ENCODE measurements around the gene FNIP2. TPM values are rescaled to one million over a fixed set of nuclear protein-coding genes. Genes with fewer than 3 reads are reported as not detected.
A peak's percentile ranks its signal among the peaks of the same experiment; 100 is the strongest.
"Not testable (repeated sequence)": the region's sequence is repeated elsewhere in the genome, so short reads cannot be mapped to it uniquely, and the experiment has no call there.

Gene FNIP2
- polyA plus RNA-seq, 3 donors from 2014 or later, result 2.2 to 4.6 (median 3.6) TPM

DNA sequence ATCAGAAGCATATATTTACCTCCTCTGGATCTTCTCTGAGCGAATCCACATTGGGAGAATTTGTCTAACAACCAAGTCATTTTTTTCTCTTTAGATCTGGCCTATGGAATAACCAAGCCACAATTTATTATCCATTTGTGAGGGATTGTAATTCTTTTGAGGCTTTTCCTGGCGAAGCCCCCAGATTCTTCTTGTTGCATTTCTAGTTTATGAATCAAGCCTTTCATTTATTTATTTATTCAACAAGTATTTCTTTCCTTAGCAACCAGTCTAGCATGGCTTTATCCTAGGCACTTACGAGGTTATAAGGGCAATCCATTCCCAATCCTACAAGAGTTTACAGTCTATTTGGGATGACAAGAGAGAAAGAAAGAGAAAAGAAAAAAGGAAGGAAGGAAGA is 18.4 kb upstream of the FNIP2 start:
- H3K4me1 Mint-ChIP-seq, result no peaks in the 10 kb centered on the region
- no peak for DNase-seq
- peaks cover 2 to 5% (median 4%) of the 10 kb centered on the region in 3 donors for H3K27me3 Mint-ChIP-seq (ENCODE audit: low read depth in 3 of 3)
- peaks cover 0 to 2% (median 0%) of the 10 kb centered on the region in 6 donors for H3K9me3 Mint-ChIP-seq
- no peak overlapping the region for H3K4me3 Mint-ChIP-seq
- no peak overlapping the region for H3K27ac Mint-ChIP-seq
- H3K36me3 Mint-ChIP-seq, result no peaks in the 10 kb centered on the region

DNA sequence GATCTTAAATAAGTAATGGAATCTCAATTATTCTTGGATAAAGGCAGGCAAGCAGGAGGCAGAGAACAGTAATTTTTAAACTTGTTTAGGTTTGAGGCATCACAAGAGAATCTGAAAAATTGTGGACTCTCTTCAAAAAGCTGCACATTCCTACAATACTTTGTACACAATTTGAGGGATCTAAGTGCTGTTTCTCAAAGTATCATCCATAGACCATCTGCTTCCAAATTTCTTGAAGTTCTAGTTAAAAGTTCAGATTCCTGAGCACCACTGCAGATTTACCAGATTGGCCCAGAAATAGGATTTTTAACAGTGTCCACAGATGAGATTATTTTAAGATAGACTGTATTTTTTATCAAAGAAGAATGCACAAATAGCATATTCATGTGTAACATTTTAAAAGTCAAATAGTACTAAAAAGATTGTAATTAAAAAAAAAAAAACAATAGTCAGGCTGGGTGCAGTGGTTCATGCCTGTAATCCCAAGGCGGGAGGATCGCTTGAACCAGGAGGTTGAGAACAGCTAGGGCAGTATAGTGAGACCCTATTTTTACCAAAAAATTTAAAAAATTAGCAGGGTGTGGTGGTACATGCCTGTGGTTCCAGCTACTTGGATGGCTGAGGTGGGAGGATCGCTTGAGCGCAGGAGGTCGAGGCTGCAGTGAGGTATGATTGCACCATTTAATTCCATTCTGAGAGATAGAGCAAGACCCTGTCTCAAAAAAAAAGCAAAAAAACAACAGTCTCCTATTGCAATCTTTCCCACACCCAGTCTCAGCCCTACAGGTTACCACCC is 14.2 kb upstream of the FNIP2 start:
- no peaks in the 10 kb centered on the region for H3K36me3 Mint-ChIP-seq

DNA sequence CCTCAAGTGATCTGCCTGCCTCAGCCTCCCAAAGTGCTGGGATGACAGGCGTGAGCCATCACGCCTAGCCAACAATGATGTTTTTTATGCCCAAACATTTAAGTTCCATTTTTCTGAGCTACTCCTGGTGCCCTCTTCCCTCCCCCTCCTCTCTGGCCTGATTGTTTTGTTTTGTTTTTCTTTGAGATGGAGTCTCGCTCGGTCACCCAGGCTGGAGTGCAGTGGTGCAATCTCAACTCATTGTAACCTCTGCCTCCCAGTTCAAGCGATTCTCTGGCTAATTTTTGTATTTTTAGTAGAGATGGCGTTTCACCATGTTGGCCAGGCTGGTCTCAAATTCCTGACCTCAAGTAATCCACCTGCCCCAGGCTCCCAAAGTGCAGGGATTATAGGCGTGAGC is 13.0 kb upstream of the FNIP2 start:
- H3K27me3 Mint-ChIP-seq (ENCODE audit: low read depth in 3 of 3), result peaks cover 3 to 18% (median 12%) of the 10 kb centered on the region in 3 donors
- not testable (repeated sequence) for H3K9me3 Mint-ChIP-seq, H3K4me3 Mint-ChIP-seq, H3K4me1 Mint-ChIP-seq, DNase-seq, H3K36me3 Mint-ChIP-seq, H3K27ac Mint-ChIP-seq

More for the DNA sequence above, 14.2 kb upstream of the FNIP2 start:
- no peak for DNase-seq
- H3K27ac Mint-ChIP-seq, result no peak overlapping the region
- H3K9me3 Mint-ChIP-seq, result peaks cover 0 to 2% (median 0%) of the 10 kb centered on the region in 6 donors
- H3K4me1 Mint-ChIP-seq, result no peaks in the 10 kb centered on the region
- H3K27me3 Mint-ChIP-seq (ENCODE audit: low read depth in 3 of 3), result peaks cover 3 to 16% (median 10%) of the 10 kb centered on the region in 3 donors
- H3K4me3 Mint-ChIP-seq, result no peak overlapping the region

DNA sequence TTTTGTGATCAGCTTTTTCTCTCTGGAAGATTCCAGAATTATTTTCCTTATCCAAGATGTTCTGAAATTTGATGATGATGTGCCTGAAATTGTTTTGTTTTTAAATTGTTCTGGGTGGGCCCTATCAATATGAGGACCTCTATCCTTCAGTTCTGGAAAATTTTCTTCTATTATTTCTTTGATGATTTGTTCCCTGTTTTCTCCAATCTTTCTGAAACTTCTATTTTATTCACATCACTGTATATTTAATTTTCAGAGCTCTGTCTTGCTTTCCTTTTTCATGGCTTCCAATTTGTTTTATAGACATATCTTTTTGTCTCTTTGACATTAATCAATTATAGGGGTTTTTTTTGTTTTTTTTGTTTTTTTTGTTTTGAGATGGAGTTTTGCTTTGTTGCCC is 12.2 kb upstream of the FNIP2 start:
- Mint-ChIP-seq H3K4me3 (no peak overlapping the region), H3K27me3 (ENCODE audit: low read depth in 3 of 3) (peaks cover 5 to 18% (median 12%) of the 10 kb centered on the region in 3 donors), H3K36me3 (no peaks in the 10 kb centered on the region), H3K9me3 (peaks cover 0 to 2% (median 0%) of the 10 kb centered on the region in 6 donors), H3K4me1 (no peaks in the 10 kb centered on the region), H3K27ac (no peak overlapping the region)
- no peak for DNase-seq

DNA sequence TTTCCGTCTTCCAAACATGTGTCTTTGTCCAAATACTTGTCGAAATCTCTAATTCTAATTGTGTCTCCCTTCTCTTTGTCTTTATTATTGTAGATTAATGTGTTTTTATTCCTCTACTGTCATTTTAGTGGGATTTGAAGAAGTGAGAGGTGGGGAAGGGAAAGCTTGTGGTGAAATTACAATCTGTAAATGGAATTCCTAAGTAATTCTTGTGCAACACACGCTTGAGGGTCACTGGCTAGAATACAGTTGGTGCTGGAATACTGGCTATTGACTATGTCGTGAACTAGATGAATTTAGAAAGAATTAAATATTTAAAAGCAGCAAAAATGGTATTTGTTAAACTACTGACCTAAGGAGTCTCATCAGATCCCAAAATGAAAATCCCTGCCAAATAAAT is 10.7 kb upstream of the FNIP2 start:
- Mint-ChIP-seq H3K27me3 (ENCODE audit: low read depth in 3 of 3) (peaks cover 5 to 21% (median 12%) of the 10 kb centered on the region in 3 donors), H3K4me3 (no peak overlapping the region), H3K27ac (no peak overlapping the region), H3K36me3 (no peaks in the 10 kb centered on the region), H3K9me3 (peaks cover 0 to 2% (median 0%) of the 10 kb centered on the region in 6 donors), H3K4me1 (no peaks in the 10 kb centered on the region)
- DNase-seq, result no peak

DNA sequence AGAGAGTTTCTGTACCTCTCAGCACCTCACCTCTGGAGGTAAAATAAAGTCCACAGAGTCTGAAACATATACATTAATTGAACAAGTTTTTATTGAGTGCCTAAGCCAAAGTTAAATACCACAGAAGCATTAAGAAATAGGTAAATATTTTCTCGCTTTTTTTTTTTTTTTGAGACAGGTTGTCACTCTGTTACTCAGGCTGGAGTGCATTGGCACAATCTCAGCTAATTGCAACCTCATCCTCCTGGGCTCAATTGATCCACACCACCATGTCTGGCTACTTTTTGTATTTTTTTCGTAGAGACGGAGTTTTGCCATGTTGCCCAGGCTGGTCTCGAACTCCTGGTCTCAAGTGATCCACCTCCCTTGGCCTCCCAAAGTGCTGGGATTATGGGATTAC is 10.1 kb upstream of the FNIP2 start:
- Mint-ChIP-seq H3K9me3 (peaks cover 0 to 2% (median 0%) of the 10 kb centered on the region in 6 donors), H3K27me3 (ENCODE audit: low read depth in 3 of 3) (peaks cover 5 to 21% (median 12%) of the 10 kb centered on the region in 3 donors), H3K4me3 (no peak overlapping the region), H3K27ac (no peak overlapping the region), H3K36me3 (no peaks in the 10 kb centered on the region), H3K4me1 (no peaks in the 10 kb centered on the region)
- no peak for DNase-seq

DNA sequence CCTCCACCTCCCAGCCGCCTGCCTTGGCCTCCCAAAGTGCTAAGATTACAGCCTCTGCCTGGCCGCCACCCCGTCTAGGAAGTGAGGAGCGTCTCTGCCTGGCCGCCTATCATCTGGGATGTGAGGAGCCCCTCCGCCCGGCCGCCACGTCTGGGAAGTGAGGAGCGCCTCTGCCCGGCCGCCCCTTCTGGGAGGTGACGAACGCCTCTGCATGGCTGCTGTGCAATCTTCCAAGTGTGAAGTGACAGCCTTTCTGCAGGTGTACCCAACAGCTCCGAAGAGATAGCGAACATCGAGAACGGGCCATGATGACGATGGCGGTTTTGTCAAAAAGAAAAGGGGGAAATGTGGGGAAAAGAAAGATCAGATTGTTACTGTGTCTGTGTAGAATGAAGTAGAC is 9.3 kb upstream of the FNIP2 start:
- H3K27me3 Mint-ChIP-seq (ENCODE audit: low read depth in 3 of 3), result peaks cover 5 to 21% (median 12%) of the 10 kb centered on the region in 3 donors
- H3K4me1 Mint-ChIP-seq, H3K9me3 Mint-ChIP-seq, H3K36me3 Mint-ChIP-seq, H3K4me3 Mint-ChIP-seq, DNase-seq, H3K27ac Mint-ChIP-seq: not testable (repeated sequence)

DNA sequence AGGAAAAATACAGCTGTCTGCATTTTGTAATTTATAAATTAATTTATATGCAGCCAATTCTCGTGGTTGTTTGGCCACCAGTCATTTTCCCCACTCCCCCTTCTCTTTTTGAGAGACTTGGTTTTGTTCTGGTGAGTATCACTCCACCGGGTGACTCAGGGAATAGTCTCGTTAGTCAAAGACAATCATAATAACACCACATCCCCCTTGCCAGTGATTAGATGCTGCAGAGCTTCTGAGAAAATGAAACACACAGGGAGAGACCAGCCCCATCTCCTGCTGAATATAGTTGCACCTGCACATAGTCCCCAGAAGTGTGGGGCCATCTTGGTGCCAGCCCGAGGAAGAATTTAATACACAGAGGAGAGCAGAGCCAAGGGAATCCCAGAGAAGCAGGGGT is 8.0 kb upstream of the FNIP2 start:
- no peaks in the 10 kb centered on the region for H3K36me3 Mint-ChIP-seq
- H3K27me3 Mint-ChIP-seq (ENCODE audit: low read depth in 3 of 3), result peaks cover 5 to 21% (median 5%) of the 10 kb centered on the region in 3 donors
- no peaks in the 10 kb centered on the region for H3K4me1 Mint-ChIP-seq
- DNase-seq, result no peak
- no peak overlapping the region for H3K27ac Mint-ChIP-seq
- H3K4me3 Mint-ChIP-seq, result no peak overlapping the region
- H3K9me3 Mint-ChIP-seq, result peaks cover 0 to 2% (median 0%) of the 10 kb centered on the region in 6 donors

DNA sequence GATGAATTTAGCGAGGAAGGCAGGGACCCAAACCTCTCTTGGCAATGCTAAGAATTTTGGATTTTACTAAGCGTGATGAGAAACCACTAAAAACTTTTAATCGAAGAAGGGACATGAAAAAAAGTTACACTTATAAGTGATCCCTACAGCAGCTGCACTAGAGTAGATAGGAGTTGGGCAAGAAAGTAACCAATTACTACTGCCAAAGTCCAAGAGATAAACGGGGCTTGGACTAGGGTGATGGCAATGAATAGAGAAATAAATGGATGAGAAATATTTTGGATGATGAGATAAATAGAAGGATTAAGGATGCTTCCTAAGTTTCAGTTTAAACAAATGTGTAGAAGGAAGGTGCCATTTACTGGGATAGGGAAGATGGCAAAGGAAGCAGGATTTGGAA is 6.3 kb upstream of the FNIP2 start:
- Mint-ChIP-seq H3K36me3 (no peaks in the 10 kb centered on the region), H3K4me1 (peaks cover under 1 to 3% of the 10 kb centered on the region in 2 donors), H3K27me3 (ENCODE audit: low read depth in 3 of 3) (peaks cover 2 to 13% (median 5%) of the 10 kb centered on the region in 3 donors), H3K9me3 (no peaks in the 10 kb centered on the region), H3K27ac (no peak overlapping the region), H3K4me3 (no peak overlapping the region)
- no peak for DNase-seq

DNA sequence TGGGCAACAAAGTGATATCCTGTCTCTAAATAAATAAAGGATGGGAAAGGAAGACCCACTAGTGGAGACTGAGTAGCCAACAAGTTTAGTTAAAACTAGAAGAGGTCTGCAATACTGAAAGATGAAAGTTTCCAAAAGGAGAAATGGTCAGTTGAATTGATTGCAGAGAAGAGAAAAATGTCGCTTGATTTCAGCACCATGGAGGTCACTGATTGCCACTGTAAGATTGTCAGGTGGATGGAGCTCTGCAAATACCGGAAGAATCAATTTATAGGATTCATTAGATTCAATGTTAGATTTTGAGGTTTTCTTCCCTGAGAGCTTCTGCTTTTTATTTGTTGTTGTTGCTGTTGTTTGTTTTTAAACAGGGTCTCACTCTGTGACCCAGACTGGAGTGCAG is 5.4 kb upstream of the FNIP2 start:
- H3K27me3 Mint-ChIP-seq (ENCODE audit: low read depth in 3 of 3), result peaks cover 5 to 12% (median 8%) of the 10 kb centered on the region in 3 donors
- no peak for DNase-seq
- H3K9me3 Mint-ChIP-seq, result no peaks in the 10 kb centered on the region
- no peak overlapping the region for H3K27ac Mint-ChIP-seq
- no peaks in the 10 kb centered on the region for H3K36me3 Mint-ChIP-seq
- no peak overlapping the region for H3K4me3 Mint-ChIP-seq
- peaks cover 9 to 12% of the 10 kb centered on the region in 2 donors for H3K4me1 Mint-ChIP-seq

DNA sequence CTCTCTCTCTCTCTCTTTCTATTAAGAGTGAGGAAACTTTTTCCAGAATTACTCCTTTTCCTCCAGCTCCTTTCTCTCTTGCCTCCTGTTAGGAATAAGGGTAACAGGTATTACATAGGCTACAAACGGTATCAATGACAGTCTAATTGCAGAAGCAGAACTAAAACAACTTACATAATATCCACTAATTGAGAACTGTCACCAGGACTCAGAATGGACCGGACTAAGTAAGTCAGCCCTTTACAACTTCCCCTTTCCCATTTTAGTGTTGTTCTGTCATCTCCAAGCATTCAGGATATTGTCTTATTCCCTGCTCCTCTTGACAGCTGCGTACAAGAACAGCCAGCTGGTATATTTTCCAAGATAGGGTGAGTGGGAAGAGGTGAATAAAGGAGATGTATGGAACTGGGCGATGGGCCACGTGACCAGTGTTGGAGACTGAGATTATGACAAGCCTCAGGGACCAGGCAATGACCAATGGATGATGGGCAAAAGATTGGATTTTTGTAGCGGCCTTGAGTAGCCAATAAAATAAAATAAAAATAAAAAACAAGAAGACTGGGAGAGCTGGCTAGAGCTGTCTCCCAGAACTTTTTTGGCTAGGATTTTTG is 2.3 kb upstream of the FNIP2 start:
- Mint-ChIP-seq H3K4me1 (peaks cover 26 to 30% of the 10 kb centered on the region in 2 donors), H3K27me3 (ENCODE audit: low read depth in 3 of 3) (peaks cover 2 to 11% (median 9%) of the 10 kb centered on the region in 3 donors), H3K4me3 (peak overlapping the region in 1 of 5 donors; percentile 51), H3K27ac (no peak overlapping the region), H3K9me3 (no peaks in the 10 kb centered on the region), H3K36me3 (no peaks in the 10 kb centered on the region)
- DNase-seq, result no peak

DNA sequence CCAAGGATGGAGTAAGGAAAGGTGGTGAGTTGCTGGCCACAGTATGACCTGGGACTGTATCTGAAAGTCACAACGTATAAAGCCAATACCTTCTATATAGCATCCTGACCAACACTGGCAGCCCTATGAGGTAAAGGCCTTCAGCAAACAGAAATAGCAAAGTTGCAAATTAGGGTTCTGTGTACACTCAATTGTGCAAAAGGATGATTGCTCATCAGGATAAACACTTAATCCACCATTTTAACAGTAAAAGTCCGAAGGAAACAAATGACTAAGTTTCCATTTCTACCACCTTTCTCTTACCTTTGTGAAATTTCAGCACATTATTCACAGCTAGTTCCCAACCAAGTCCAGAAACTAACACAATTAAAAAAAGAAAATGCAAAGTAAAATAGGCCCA is 1.4 kb upstream of the FNIP2 start:
- H3K27me3 Mint-ChIP-seq (ENCODE audit: low read depth in 3 of 3), result peaks cover 2 to 11% (median 6%) of the 10 kb centered on the region in 3 donors
- no peaks in the 10 kb centered on the region for H3K9me3 Mint-ChIP-seq
- H3K36me3 Mint-ChIP-seq, result no peaks in the 10 kb centered on the region
- no peak for DNase-seq
- peaks cover 26 to 38% of the 10 kb centered on the region in 2 donors for H3K4me1 Mint-ChIP-seq
- peak overlapping the region; percentile 1 to 93 (median 80) for H3K27ac Mint-ChIP-seq
- H3K4me3 Mint-ChIP-seq, result peak overlapping the region; percentile 84 to 92 (median 85)

DNA sequence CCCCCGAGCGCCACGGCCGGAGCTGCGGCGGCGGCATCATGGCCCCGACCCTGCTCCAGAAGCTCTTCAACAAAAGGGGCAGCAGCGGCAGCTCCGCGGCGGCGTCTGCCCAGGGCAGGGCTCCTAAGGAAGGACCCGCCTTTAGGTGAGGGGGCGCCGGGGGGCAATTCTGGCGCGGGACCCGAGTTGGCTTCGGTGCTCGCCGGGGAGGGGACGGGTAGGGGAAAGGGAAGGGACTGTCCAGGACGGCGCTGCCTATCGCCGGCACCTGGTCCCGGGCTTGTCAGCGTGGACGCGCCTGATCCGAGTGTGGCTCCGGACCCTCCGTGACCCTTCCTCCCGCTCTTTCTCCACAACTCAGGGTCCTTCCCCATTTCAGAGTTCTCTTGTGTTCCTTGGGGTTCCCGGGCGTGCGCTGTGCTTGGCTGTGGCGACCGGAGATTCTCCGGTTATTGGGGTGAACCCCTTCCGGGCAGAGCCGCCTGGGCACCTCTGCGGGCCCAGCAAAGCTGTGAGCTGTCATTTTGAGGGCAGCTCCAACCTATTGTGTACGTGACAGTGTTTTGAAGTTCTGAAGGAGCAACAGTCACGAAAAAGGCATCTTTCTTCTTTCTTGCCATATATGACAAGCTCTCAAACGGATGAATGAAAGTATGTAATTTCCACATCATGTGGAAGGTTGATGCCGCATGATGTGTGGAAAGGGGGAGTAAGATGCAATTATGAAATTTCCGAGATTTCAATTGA is 522 bp downstream of the FNIP2 start:
- peaks cover 26 to 48% of the 10 kb centered on the region in 2 donors for H3K4me1 Mint-ChIP-seq
- peaks cover 2 to 11% (median 3%) of the 10 kb centered on the region in 3 donors for H3K27me3 Mint-ChIP-seq (ENCODE audit: low read depth in 3 of 3)
- no peaks in the 10 kb centered on the region for H3K9me3 Mint-ChIP-seq

DNA sequence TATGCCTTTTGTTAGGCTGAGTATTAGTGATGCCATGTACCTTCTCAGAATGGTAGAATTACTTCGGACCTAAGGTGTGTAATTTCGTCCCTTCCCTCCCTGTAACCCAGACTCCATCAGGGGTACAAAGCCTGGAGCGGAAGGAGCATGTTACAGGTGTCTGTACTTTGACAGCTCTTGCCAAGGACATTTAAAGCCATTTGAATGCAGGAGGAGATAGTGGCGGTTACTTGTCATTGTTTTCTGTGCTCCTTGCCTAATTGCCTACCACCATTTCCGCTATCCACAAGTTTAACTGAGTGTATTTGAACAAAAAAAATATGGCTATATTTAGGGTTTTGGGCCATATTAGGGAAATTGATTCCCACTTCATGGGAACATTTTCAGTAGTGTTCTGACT is 1.8 kb downstream of the FNIP2 start:
- DNase-seq, result no peak
- Mint-ChIP-seq H3K36me3 (no peaks in the 10 kb centered on the region), H3K4me1 (peaks cover 26 to 48% of the 10 kb centered on the region in 2 donors), H3K9me3 (no peaks in the 10 kb centered on the region), H3K27me3 (ENCODE audit: low read depth in 3 of 3) (peaks cover 2 to 11% (median 3%) of the 10 kb centered on the region in 3 donors), H3K4me3 (peak overlapping the region; percentile 58 to 99 (median 98)), H3K27ac (peak overlapping the region in 4 of 6 donors; percentile 6 to 98 (median 71))

More for the DNA sequence above, 522 bp downstream of the FNIP2 start:
- Mint-ChIP-seq H3K36me3 (no peaks in the 10 kb centered on the region), H3K4me3 (peak overlapping the region; percentile 98 to 99 (median 99)), H3K27ac (peak overlapping the region; percentile 91 to 98 (median 95))
- DNase-seq, result peak; percentile 51 to 59 (median 52)
